Transverse colon (tissue), 3 donors: ENCODE measurements around the gene ZFAND3.

Experiments used
- POLR2A ChIP-seq: fragments of 450-650 bp; IDR thresholded peaks from one replicate; pipeline ENCODE4 v1.6.1; 2016; ENCODE audit warnings: antibody characterized with exemption, mild to moderate bottlenecking, moderate library complexity
- POLR2AphosphoS5 ChIP-seq, 3 donors: sonication (generic); formaldehyde crosslinking; IDR thresholded peaks; one replicate each; pipeline ENCODE4 v1.6.1; 2016; ENCODE audit warnings: antibody characterized with exemption in 3 of 3

GRCh38 chr6:37783856-37784584 lies 35.5 kb upstream of the ZFAND3 start:
- TF ChIP-seq POLR2AphosphoS5 (IDR thresholded peaks at IDR 0.05): no peak
- no peak for TF ChIP-seq POLR2A
